Stimulated activated effector memory CD8-positive, alpha-beta T cell treated with anti-CD3 and anti-CD28 coated beads, Interleukin-12 subunit alpha, Interleukin-12 subunit beta, amount 100 ng/mL, for 72 hours (primary cell): ENCODE data around the gene TPO.

ENCODE experiments used
- ATAC-seq: fragments of 150-1000 bp; cut with Tn5 transposase; 2 replicates; pipeline ENCODE4 v1.10.0; 2021
- DNase-seq, 2 donors: peaks; one replicate each; pipeline ENCODE4 v3.0.0; 2021 to 2022; ENCODE audit warnings: low spot score in 2 of 2
- H3K27ac Mint-ChIP-seq: one replicate; pipeline ENCODE4 v1.8.0; 2022; ENCODE audit warnings: mild to moderate bottlenecking, mixed read lengths
- H3K36me3 Mint-ChIP-seq: one replicate; pipeline ENCODE4 v1.8.0; 2022; ENCODE audit warnings: mild to moderate bottlenecking, mixed read lengths
- H3K4me1 Mint-ChIP-seq: one replicate; pipeline ENCODE4 v1.8.0; 2022; ENCODE audit warnings: mixed read lengths
- H3K4me3 Mint-ChIP-seq: one replicate; pipeline ENCODE4 v1.8.0; 2022; ENCODE audit warnings: mild to moderate bottlenecking, mixed read lengths
- H3K9me3 Mint-ChIP-seq: one replicate; pipeline ENCODE4 v1.8.0; 2022; ENCODE audit warnings: mixed read lengths

Gene TPO

GRCh38 chr2:1527153-1527992, 114.1 kb downstream of the TPO start:
- Mint-ChIP-seq H3K4me1 (no peaks in the 10 kb centered on the region), H3K27ac (no peak overlapping the region), H3K36me3 (no peaks in the 10 kb centered on the region), H3K9me3 (no peaks in the 10 kb centered on the region), H3K4me3 (no peak overlapping the region)
- no peak for ATAC-seq
- no peak for DNase-seq

- no peak overlapping the region for H3K27ac Mint-ChIP-seq
- H3K4me3 Mint-ChIP-seq = no peak overlapping the region
- no peak for ATAC-seq
- H3K9me3 Mint-ChIP-seq = no peaks in the 10 kb centered on the region
- H3K4me1 Mint-ChIP-seq = no peaks in the 10 kb centered on the region
- DNase-seq = no peak
- no peaks in the 10 kb centered on the region for H3K36me3 Mint-ChIP-seq
Observed at GRCh38 chr2:1528273-1529064, 115.2 kb downstream of the TPO start.

- H3K4me3 Mint-ChIP-seq = no peak overlapping the region
- no peaks in the 10 kb centered on the region for H3K9me3 Mint-ChIP-seq
- ATAC-seq = no peak
- no peaks in the 10 kb centered on the region for H3K36me3 Mint-ChIP-seq
- no peak overlapping the region for H3K27ac Mint-ChIP-seq
- H3K4me1 Mint-ChIP-seq = no peaks in the 10 kb centered on the region
- DNase-seq = no peak
Observed at GRCh38 chr2:1538663-1539062, 125.4 kb downstream of the TPO start.

GRCh38 chr2:1539441-1539840, 126.2 kb downstream of the TPO start:
- no peaks in the 10 kb centered on the region for H3K9me3 Mint-ChIP-seq
- H3K27ac Mint-ChIP-seq = no peak overlapping the region
- H3K4me3 Mint-ChIP-seq = no peak overlapping the region
- no peaks in the 10 kb centered on the region for H3K36me3 Mint-ChIP-seq
- ATAC-seq (no peak), DNase-seq (no peak)
- no peaks in the 10 kb centered on the region for H3K4me1 Mint-ChIP-seq

GRCh38 chr2:1539973-1540372, 126.7 kb downstream of the TPO start:
- no peak overlapping the region for H3K4me3 Mint-ChIP-seq
- no peak overlapping the region for H3K27ac Mint-ChIP-seq
- no peaks in the 10 kb centered on the region for H3K9me3 Mint-ChIP-seq
- H3K36me3 Mint-ChIP-seq = no peaks in the 10 kb centered on the region
- DNase-seq (no peak), ATAC-seq (no peak)
- H3K4me1 Mint-ChIP-seq = no peaks in the 10 kb centered on the region

- Mint-ChIP-seq H3K27ac (no peak overlapping the region), H3K4me1 (no peaks in the 10 kb centered on the region), H3K9me3 (no peaks in the 10 kb centered on the region), H3K36me3 (no peaks in the 10 kb centered on the region), H3K4me3 (no peak overlapping the region)
- DNase-seq (no peak), ATAC-seq (no peak)
Observed at GRCh38 chr2:1540481-1540880, 127.2 kb downstream of the TPO start.

- no peak overlapping the region for H3K4me3 Mint-ChIP-seq
- DNase-seq (no peak), ATAC-seq (no peak)
- H3K9me3 Mint-ChIP-seq = no peaks in the 10 kb centered on the region
- H3K4me1 Mint-ChIP-seq = no peaks in the 10 kb centered on the region
- H3K27ac Mint-ChIP-seq = no peak overlapping the region
- no peaks in the 10 kb centered on the region for H3K36me3 Mint-ChIP-seq
Observed at GRCh38 chr2:1541040-1541439, 127.8 kb downstream of the TPO start.

GRCh38 chr2:1541819-1542475, 128.7 kb downstream of the TPO start:
- no peak overlapping the region for H3K4me3 Mint-ChIP-seq
- no peaks in the 10 kb centered on the region for H3K36me3 Mint-ChIP-seq
- ATAC-seq = no peak
- no peak for DNase-seq
- H3K4me1 Mint-ChIP-seq = no peaks in the 10 kb centered on the region
- H3K27ac Mint-ChIP-seq = no peak overlapping the region
- no peaks in the 10 kb centered on the region for H3K9me3 Mint-ChIP-seq

GRCh38 chr2:1542971-1543370, 129.7 kb downstream of the TPO start:
- no peaks in the 10 kb centered on the region for H3K4me1 Mint-ChIP-seq
- H3K4me3 Mint-ChIP-seq = no peak overlapping the region
- no peaks in the 10 kb centered on the region for H3K36me3 Mint-ChIP-seq
- no peaks in the 10 kb centered on the region for H3K9me3 Mint-ChIP-seq
- ATAC-seq (no peak), DNase-seq (no peak)
- no peak overlapping the region for H3K27ac Mint-ChIP-seq

GRCh38 chr2:1543776-1544477, 130.7 kb downstream of the TPO start:
- ATAC-seq (no peak), DNase-seq (no peak)
- Mint-ChIP-seq H3K4me1 (no peaks in the 10 kb centered on the region), H3K4me3 (no peak overlapping the region), H3K27ac (no peak overlapping the region), H3K36me3 (no peaks in the 10 kb centered on the region), H3K9me3 (no peaks in the 10 kb centered on the region)

GRCh38 chr2:1544478-1545069, 131.3 kb downstream of the TPO start:
- no peak for DNase-seq
- Mint-ChIP-seq H3K36me3 (no peaks in the 10 kb centered on the region), H3K27ac (no peak overlapping the region), H3K4me1 (no peaks in the 10 kb centered on the region), H3K4me3 (no peak overlapping the region), H3K9me3 (no peaks in the 10 kb centered on the region)
- no peak for ATAC-seq

- Mint-ChIP-seq H3K4me1 (no peaks in the 10 kb centered on the region), H3K36me3 (no peaks in the 10 kb centered on the region), H3K4me3 (no peak overlapping the region), H3K27ac (no peak overlapping the region), H3K9me3 (no peaks in the 10 kb centered on the region)
- DNase-seq (no peak), ATAC-seq (no peak)
Observed at GRCh38 chr2:1546023-1546591, 132.8 kb downstream of the TPO start.

- DNase-seq = no peak
- H3K4me1 Mint-ChIP-seq = no peaks in the 10 kb centered on the region
- no peak overlapping the region for H3K4me3 Mint-ChIP-seq
- no peaks in the 10 kb centered on the region for H3K9me3 Mint-ChIP-seq
- H3K36me3 Mint-ChIP-seq = no peaks in the 10 kb centered on the region
- no peak for ATAC-seq
- H3K27ac Mint-ChIP-seq = no peak overlapping the region
Observed at GRCh38 chr2:1546901-1547300, 133.6 kb downstream of the TPO start.

GRCh38 chr2:1548910-1549673, 135.8 kb downstream of the TPO start:
- ATAC-seq (no peak), DNase-seq (no peak)
- no peak overlapping the region for H3K4me3 Mint-ChIP-seq
- H3K9me3 Mint-ChIP-seq = no peaks in the 10 kb centered on the region
- no peak overlapping the region for H3K27ac Mint-ChIP-seq
- H3K36me3 Mint-ChIP-seq = no peaks in the 10 kb centered on the region
- no peaks in the 10 kb centered on the region for H3K4me1 Mint-ChIP-seq
